ENCODE data around the gene UNC119B.

Gene UNC119B

GRCh38 chr12:120736404-120737331 lies 26.4 kb downstream of the UNC119B start:
- peak in 1 of 10 donors; percentile 79 for DNase-seq
- intact Hi-C loops (cut with DNase I) = no loop called here

GRCh38 chr12:120737557-120738251 lies 27.4 kb downstream of the UNC119B start:
- intact Hi-C loops (cut with DNase I) = no loop called here
- peak in 1 of 10 donors; percentile 70 for DNase-seq

DNA sequence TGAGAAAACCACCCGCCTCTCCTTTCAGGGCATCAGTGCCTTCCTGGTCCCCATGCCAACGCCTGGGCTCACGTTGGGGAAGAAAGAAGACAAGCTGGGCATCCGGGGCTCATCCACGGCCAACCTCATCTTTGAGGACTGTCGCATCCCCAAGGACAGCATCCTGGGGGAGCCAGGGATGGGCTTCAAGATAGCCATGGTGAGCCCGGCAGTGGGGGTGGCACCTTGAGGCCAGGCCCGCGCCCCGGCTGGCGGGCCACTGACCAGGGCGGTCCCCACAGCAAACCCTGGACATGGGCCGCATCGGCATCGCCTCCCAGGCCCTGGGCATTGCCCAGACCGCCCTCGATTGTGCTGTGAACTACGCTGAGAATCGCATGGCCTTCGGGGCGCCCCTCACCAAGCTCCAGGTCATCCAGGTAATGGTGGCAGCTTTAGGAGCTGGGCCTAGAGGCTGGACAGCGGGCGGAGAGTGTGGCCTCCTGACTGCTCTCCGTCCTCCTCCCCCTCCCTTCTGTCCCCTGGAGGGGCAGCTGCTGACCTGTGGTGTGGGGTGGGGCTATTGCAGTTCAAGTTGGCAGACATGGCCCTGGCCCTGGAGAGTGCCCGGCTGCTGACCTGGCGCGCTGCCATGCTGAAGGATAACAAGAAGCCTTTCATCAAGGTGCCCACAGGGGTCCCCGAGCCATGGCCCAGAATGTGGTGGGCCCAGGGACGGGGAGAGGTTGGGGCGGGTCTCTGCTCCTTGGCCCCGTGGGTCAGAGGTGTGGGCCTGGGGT lies 28.2 kb downstream of the UNC119B start:
- peak in 1 of 10 donors; percentile 89 for DNase-seq
- intact Hi-C loops (cut with DNase I) = no loop called here

- intact Hi-C loops (cut with DNase I) = no loop called here
Observed at GRCh38 chr12:120739031-120739762, 28.9 kb downstream of the UNC119B start.

GRCh38 chr12:120739821-120740613 lies 29.8 kb downstream of the UNC119B start:
- intact Hi-C loops (cut with DNase I) = no loop called here

More at GRCh38 chr12:120739031-120739762, 28.9 kb downstream of the UNC119B start:
- no peak for DNase-seq

DNA sequence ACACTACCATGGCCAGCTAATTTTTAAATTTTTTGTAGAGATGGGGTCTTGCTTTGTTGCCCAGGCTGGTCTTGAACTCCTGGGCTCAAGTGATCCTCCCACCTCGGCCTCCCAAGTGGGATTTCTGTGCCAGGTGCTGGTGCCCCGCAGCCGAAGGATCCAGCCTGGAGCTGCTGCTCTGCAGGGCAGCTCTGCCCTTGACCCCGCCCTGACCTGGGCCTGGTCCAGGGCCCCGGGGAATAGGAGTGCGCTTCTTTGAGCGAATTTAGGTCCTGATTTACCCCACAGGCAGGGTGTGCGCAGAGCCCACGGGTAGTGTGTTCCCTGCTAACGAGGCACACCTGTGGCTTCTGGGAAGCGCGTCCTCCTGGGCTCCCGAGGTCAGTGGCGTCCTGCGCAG lies 30.6 kb downstream of the UNC119B start:
- intact Hi-C loops (cut with DNase I) = no loop called here
- no peak for DNase-seq

More at GRCh38 chr12:120739821-120740613, 29.8 kb downstream of the UNC119B start:
- no peak for DNase-seq

- intact Hi-C loops (cut with DNase I) = no loop called here
Observed at GRCh38 chr12:120741476-120742421, 31.5 kb downstream of the UNC119B start.

DNA sequence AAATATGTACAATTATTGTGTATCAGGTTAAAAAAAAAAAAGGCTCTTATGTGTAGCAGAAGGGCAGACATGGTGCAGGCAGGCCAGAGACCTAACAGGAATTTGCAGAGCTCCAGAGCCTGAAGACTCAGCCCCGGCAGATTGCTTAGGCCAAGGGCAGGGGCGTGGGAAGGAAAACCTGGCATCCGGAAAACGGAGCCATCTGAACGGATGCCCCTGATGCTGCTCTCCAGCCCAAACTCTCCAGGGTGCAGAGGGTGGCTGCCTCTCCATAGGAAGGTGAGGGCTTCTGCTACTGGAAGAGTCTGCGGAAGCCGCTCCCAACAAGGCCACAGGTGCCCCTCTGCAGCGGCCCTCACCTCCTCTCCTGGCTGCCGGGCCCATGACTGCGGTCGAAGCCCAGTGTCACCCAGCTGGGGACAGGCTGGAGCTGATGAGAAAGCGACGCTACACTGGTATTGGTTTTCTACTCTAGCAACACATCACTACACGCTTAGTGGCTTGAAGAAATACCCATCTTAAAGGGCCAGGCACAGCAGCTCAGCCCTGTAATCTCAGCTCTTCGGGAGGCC lies 34.8 kb downstream of the UNC119B start:
- intact Hi-C loops (cut with DNase I) = no loop called here
- DNase-seq = peak in 1 of 10 donors; percentile 44

More at GRCh38 chr12:120741476-120742421, 31.5 kb downstream of the UNC119B start:
- DNase-seq = no peak

DNA sequence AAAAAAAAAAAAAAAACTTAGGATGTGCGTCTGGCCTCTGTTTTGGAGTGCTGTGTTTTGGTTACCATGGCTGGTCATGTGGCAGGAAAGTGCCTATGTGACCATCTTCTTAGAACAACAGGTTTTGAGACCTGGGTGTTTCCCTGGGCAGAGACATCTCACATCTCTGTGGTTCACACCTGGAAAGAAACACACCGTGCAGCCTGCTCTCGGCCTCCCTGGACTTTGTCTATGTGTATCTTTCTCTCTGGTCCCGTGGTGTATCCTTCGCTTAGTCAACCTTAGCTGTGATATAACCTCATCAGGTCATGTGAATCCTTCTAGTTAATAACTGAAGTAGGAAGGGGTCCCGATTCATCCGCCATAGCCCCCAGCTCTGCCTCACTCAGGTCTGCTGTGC lies 38.0 kb downstream of the UNC119B start:
- peak in 1 of 10 donors; percentile 1 for DNase-seq
- intact Hi-C loops (cut with DNase I) = no loop called here

GRCh38 chr12:120749256-120749655 lies 39.0 kb downstream of the UNC119B start:
- DNase-seq = no peak
- intact Hi-C loops (cut with DNase I) = no loop called here

- intact Hi-C loops (cut with DNase I) = no loop called here
- DNase-seq = peak in 1 of 10 donors; percentile 4
Observed at GRCh38 chr12:120750806-120751205, 40.5 kb downstream of the UNC119B start.

- peak in 1 of 10 donors; percentile 25 for DNase-seq
- intact Hi-C loops (cut with DNase I) = no loop called here
Observed at GRCh38 chr12:120751389-120751788, 41.1 kb downstream of the UNC119B start.

GRCh38 chr12:120754792-120755191 lies 44.5 kb downstream of the UNC119B start:
- DNase-seq = no peak
- intact Hi-C loops (cut with DNase I) = no loop called here

DNA sequence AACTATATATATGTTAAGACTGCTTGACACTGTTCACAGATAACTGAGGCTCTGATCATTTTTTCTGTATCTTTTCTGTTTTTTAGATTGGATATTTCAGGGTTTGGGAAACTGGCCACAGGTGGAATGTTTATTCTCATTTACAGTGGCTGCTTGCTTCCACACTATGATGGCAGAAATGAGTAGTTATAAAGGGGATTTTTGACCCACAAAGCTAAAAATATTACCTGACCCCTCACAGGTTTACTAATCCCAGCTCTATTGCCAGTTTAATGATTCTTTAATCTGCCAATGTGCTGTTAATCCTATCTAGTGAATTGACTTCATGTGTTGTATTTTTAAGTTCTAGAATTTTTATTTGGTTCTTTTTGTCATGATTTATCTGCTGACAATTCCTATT lies 45.0 kb downstream of the UNC119B start:
- no peak for DNase-seq
- intact Hi-C loops (cut with DNase I) = no loop called here

DNA sequence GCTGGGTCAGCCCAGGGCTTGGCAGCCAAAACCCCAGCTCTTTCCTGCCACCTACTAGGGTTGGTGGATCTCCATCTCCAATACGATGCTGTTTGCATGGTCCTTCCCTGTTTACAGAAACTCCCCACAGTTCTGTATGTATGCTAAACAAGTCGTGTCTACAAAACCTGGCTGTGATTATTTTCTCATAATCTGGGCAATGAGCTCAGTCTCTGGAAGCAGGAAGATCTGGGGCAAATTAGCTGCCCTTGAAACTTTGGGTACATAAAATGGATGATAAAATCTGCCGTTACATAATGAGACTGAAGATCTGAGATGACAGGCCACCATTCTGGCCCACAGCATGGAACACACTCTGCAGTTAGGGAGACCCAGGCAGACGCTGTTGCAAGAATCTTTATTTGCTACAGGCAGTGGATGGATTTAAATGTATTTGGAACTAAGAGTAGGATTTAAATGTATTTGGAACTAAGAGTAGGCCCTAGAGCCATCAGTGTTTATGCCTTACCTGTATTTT lies 47.0 kb downstream of the UNC119B start:
- DNase-seq = no peak
- intact Hi-C loops (cut with DNase I) = no loop called here

DNA sequence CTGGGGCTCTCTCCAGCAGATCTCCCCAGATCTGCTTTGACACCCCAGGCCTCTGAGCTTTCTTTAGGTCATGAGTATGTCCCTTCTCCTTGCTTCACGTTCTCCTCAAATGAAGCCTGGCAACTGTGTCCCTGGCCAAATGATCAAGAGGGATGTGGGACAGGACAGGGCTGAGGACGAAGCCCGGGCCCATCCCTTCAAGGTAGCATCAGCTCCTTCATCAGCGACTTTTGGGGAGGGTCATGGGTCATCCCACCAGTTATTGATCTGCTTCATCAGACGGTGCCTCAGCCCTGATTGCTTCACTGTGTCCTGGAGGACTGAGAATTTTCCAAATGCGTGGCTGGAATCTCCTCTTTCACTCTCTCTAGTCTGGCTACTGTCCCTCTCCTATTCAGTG lies 47.7 kb downstream of the UNC119B start:
- intact Hi-C loops (cut with DNase I) = no loop called here
- no peak for DNase-seq

- intact Hi-C loops (cut with DNase I) = no loop called here
- DNase-seq = no peak
Observed at GRCh38 chr12:120758798-120759590, 48.7 kb downstream of the UNC119B start.
